ENCODE measurements around the gene ZNF584. TPM values are rescaled to one million over a fixed set of nuclear protein-coding genes. Genes with fewer than 3 reads are reported as not detected.

ZNF584 gene
- total RNA-seq, 2 experiments from 2014 or later = 9.8 to 10.4 TPM

- Histone ChIP-seq H3K9me3 (ENCODE audit: low read length) (no peaks in the 10 kb centered on the region), H2AFZ (ENCODE audit: low read length) (peak within 1 kb of the TSS; percentile 62), H3K36me3 (ENCODE audit: insufficient read depth, low read length) (peaks cover 8% of the 10 kb centered on the region; the same call in 1 of the 2 replicates), H4K20me1 (ENCODE audit: insufficient read depth, low read length) (no peaks in the 10 kb centered on the region), H3K79me2 (ENCODE audit: insufficient read depth, low read depth, low read length) (no peaks in the 10 kb centered on the region), H3K9me2 (ENCODE audit: insufficient read depth, low read length) (no peaks in the 10 kb centered on the region), H3K4me3 (ENCODE audit: low read depth, low read length, poor library complexity, severe bottlenecking) (peak within 1 kb of the TSS; percentile 81), H3K4me1 (ENCODE audit: insufficient read depth, low read length, poor library complexity, severe bottlenecking) (peaks cover 12% of the 10 kb centered on the region), H3K4me2 (ENCODE audit: low read length) (peak within 1 kb of the TSS; percentile 67), H3K27ac (ENCODE audit: low read depth, low read length, poor library complexity, severe bottlenecking) (no peak within 1 kb of the TSS)
- intact Hi-C loops (cut with micrococcal nuclease; ENCODE audit: unreplicated experiment) = loop anchor here (2.0 to 5.0 kb wide), 3 partner anchors 58 to 248 kb away; partner anchors contain the start of genes ZNF584 and ZSCAN22
- CTCF ChIA-PET (ENCODE audit: unreplicated experiment) = no interaction called here
- BruUV-seq (replicated peaks) = no TSS peak
- TF ChIP-seq EZH2phosphoT487 (IDR thresholded peaks at IDR 0.05; ENCODE audit: borderline replicate concordance, low read depth, low read length) = no peak
- peak; percentile 43; the same call in 1 of the 2 replicates for TF ChIP-seq CTCF (conservative IDR thresholded peaks at IDR 0.05; ENCODE audit: low read length)
- POLR2A ChIA-PET = no interaction called here
- DNase-seq (ENCODE audit: low spot score) = peak; percentile 99
Measured at GRCh38 chr19:58466760-58467589, 58.5 kb downstream of the ZNF584 start, which contains the start of gene ZNF324. Gene ZNF324, plus strand, starts transcription at chr19:58467080. Its CDS starts 2,106 bp downstream, at chr19:58469186.

Small RNA genes lying within 50 kb of the gene (microRNA-seq; reads per million reads assigned to microRNA genes)
- gene MIR4754 (ENCODE audit: borderline replicate concordance) = not detected

Small RNA genes lying within 50 kb of the gene (small RNA-seq; reads per million reads assigned to genes)
- gene MIR4754 = not detected
- 0.57 reads per million, percentile 14 among the genes with 10 or more reads in this experiment for gene RNA5SP473

Other genes with a start within 250 kb of the ZNF584 start
- gene ZNF274, start 225.6 kb upstream of the ZNF584 start, total RNA-seq (2014; rRNA removed; shearing (Covaris generic)) = 36.4 and 68.3 TPM in 2 replicates
- gene ZNF274, start 225.6 kb upstream of the ZNF584 start, total RNA-seq (2022) = 36.2 and 42.4 TPM in 2 replicates
- gene ZNF544, start 179.7 kb upstream of the ZNF584 start, total RNA-seq (2014; rRNA removed; shearing (Covaris generic)) = 34.1 and 38.6 TPM in 2 replicates
- 31.0 and 37.3 TPM in 2 replicates for gene ZNF544, start 179.7 kb upstream of the ZNF584 start, total RNA-seq (2022)
- 7.3 and 7.8 TPM in 2 replicates for gene ZNF8, start 129.7 kb upstream of the ZNF584 start, total RNA-seq (2014; rRNA removed; shearing (Covaris generic))
- gene ZNF8, start 129.7 kb upstream of the ZNF584 start, total RNA-seq (2022) = 7.1 and 7.7 TPM in 2 replicates
- gene ERVK3-1, start 103.3 kb upstream of the ZNF584 start, total RNA-seq (2014; rRNA removed; shearing (Covaris generic)) = 61.7 and 79.6 TPM in 2 replicates
- 46.4 and 48.1 TPM in 2 replicates for gene ERVK3-1, start 103.3 kb upstream of the ZNF584 start, total RNA-seq (2022)
- 2.6 and 3.3 TPM in 2 replicates for gene ZSCAN22, start 81.7 kb upstream of the ZNF584 start, total RNA-seq (2014; rRNA removed; shearing (Covaris generic))
- 3.7 and 5.1 TPM in 2 replicates for gene ZSCAN22, start 81.7 kb upstream of the ZNF584 start, total RNA-seq (2022)
- 21.3 and 47.2 TPM in 2 replicates for gene A1BG, start 55.2 kb upstream of the ZNF584 start, total RNA-seq (2014; rRNA removed; shearing (Covaris generic))
- gene A1BG, start 55.2 kb upstream of the ZNF584 start, total RNA-seq (2022) = 24.5 and 26.9 TPM in 2 replicates
- 2.8 and 3.6 TPM in 2 replicates for gene ZNF497, start 45.9 kb upstream of the ZNF584 start, total RNA-seq (2014; rRNA removed; shearing (Covaris generic))
- gene ZNF497, start 45.9 kb upstream of the ZNF584 start, total RNA-seq (2022) = 4.5 and 6.1 TPM in 2 replicates
- 1.8 and 3.0 TPM in 2 replicates for gene ZNF837, start 27.6 kb upstream of the ZNF584 start, total RNA-seq (2014; rRNA removed; shearing (Covaris generic))
- gene ZNF837, start 27.6 kb upstream of the ZNF584 start, total RNA-seq (2022) = 5.3 and 5.8 TPM in 2 replicates
- 3,315 and 3,333 TPM in 2 replicates for gene RPS5, start 21.4 kb upstream of the ZNF584 start, total RNA-seq (2014; rRNA removed; shearing (Covaris generic))
- gene RPS5, start 21.4 kb upstream of the ZNF584 start, total RNA-seq (2022) = 1,573 and 1,607 TPM in 2 replicates
- gene RNF225, start 13.0 kb upstream of the ZNF584 start, total RNA-seq (2014; rRNA removed; shearing (Covaris generic)) = 0.75 and 2.1 TPM in 2 replicates
- gene RNF225, start 13.0 kb upstream of the ZNF584 start, total RNA-seq (2022) = 0.77 and 1.7 TPM in 2 replicates
- not detected in 2 replicates for gene ZNF132, start 31.5 kb downstream of the ZNF584 start, total RNA-seq (2014; rRNA removed; shearing (Covaris generic))
- not detected in 2 replicates for gene ZNF132, start 31.5 kb downstream of the ZNF584 start, total RNA-seq (2022)
- 10.6 and 13.8 TPM in 2 replicates for gene ZNF324B, start 43.0 kb downstream of the ZNF584 start, total RNA-seq (2014; rRNA removed; shearing (Covaris generic))
- gene ZNF324B, start 43.0 kb downstream of the ZNF584 start, total RNA-seq (2022) = 13.5 and 14.5 TPM in 2 replicates
- gene ZNF324, start 58.4 kb downstream of the ZNF584 start, total RNA-seq (2014; rRNA removed; shearing (Covaris generic)) = 16.5 and 23.3 TPM in 2 replicates
- gene ZNF324, start 58.4 kb downstream of the ZNF584 start, total RNA-seq (2022) = 11.9 and 13.2 TPM in 2 replicates
- gene ZNF446, start 67.7 kb downstream of the ZNF584 start, total RNA-seq (2014; rRNA removed; shearing (Covaris generic)) = 8.0 and 9.9 TPM in 2 replicates
- 11.0 and 11.1 TPM in 2 replicates for gene ZNF446, start 67.7 kb downstream of the ZNF584 start, total RNA-seq (2022)
- 28.0 and 44.1 TPM in 2 replicates for gene SLC27A5, start 103.3 kb downstream of the ZNF584 start, total RNA-seq (2014; rRNA removed; shearing (Covaris generic))
- 29.4 and 29.8 TPM in 2 replicates for gene SLC27A5, start 103.3 kb downstream of the ZNF584 start, total RNA-seq (2022)
- 6.7 and 10.7 TPM in 2 replicates for gene ZBTB45, start 111.2 kb downstream of the ZNF584 start, total RNA-seq (2014; rRNA removed; shearing (Covaris generic))
- gene ZBTB45, start 111.2 kb downstream of the ZNF584 start, total RNA-seq (2022) = 14.7 and 16.4 TPM in 2 replicates
- gene TRIM28, start 135.4 kb downstream of the ZNF584 start, total RNA-seq (2014; rRNA removed; shearing (Covaris generic)) = 551 and 729 TPM in 2 replicates
- 601 and 603 TPM in 2 replicates for gene TRIM28, start 135.4 kb downstream of the ZNF584 start, total RNA-seq (2022)
- 72.7 and 108 TPM in 2 replicates for gene CHMP2A, start 146.5 kb downstream of the ZNF584 start, total RNA-seq (2014; rRNA removed; shearing (Covaris generic))
- 101 and 112 TPM in 2 replicates for gene CHMP2A, start 146.5 kb downstream of the ZNF584 start, total RNA-seq (2022)
- gene UBE2M, start 150.0 kb downstream of the ZNF584 start, total RNA-seq (2014; rRNA removed; shearing (Covaris generic)) = 101 and 105 TPM in 2 replicates
- 117 and 130 TPM in 2 replicates for gene UBE2M, start 150.0 kb downstream of the ZNF584 start, total RNA-seq (2022)
- 20.7 and 30.0 TPM in 2 replicates for gene MZF1, start 164.7 kb downstream of the ZNF584 start, total RNA-seq (2014; rRNA removed; shearing (Covaris generic))
- gene MZF1, start 164.7 kb downstream of the ZNF584 start, total RNA-seq (2022) = 39.1 and 41.1 TPM in 2 replicates

Measured in OCI-LY7 (cell line).